ENCODE results near the gene LDHAL6B. TPM values are rescaled to one million over a fixed set of nuclear protein-coding genes. Genes with fewer than 3 reads are reported as not detected.
"Not testable (repeated sequence)": the region's sequence is repeated elsewhere in the genome, so short reads cannot be mapped to it uniquely, and the experiment has no call there.

The LDHAL6B gene
- total RNA-seq, 1 experiment from 2014 or later: not detected

- no peak for DNase-seq
- CTCF ChIA-PET: no interaction called here
- H3K4me1 ChIP-seq: no peaks in the 10 kb centered on the region
- POLR2A ChIA-PET: no interaction called here
- no peak overlapping the region for H3K4me3 ChIP-seq (ENCODE audit: low read depth, low read length)
- Mint-ChIP-seq H3K36me3 (ENCODE audit: insufficient read depth, unreplicated experiment) (peaks cover 68% of the 10 kb centered on the region), H3K27me3 (ENCODE audit: insufficient read depth, unreplicated experiment) (no peaks in the 10 kb centered on the region), H3K4me3 (ENCODE audit: unreplicated experiment) (no peak overlapping the region), H3K27ac (ENCODE audit: unreplicated experiment) (no peak overlapping the region), H3K9me3 (ENCODE audit: unreplicated experiment) (no peaks in the 10 kb centered on the region), H3K4me1 (ENCODE audit: low read depth, unreplicated experiment) (no peaks in the 10 kb centered on the region)
- H3K36me3 ChIP-seq (ENCODE audit: control insufficient read depth, insufficient read depth, low read length): no peaks in the 10 kb centered on the region; the same call in 1 of the 2 replicates
- H3K27me3 ChIP-seq (replicated peaks; ENCODE audit: control insufficient read depth, insufficient read depth, low read length): no peaks in the 10 kb centered on the region
- intact Hi-C loops (cut with micrococcal nuclease; ENCODE audit: unreplicated experiment): no loop called here
- no peaks in the 10 kb centered on the region for H3K9me3 ChIP-seq
- BruUV-seq (replicated peaks): no TSS peak
- TF ChIP-seq CTCF (IDR thresholded peaks at IDR 0.05; ENCODE audit: insufficient read depth in 1 of 2, low read depth in 1 of 2, low read length in 1 of 2, severe bottlenecking in 1 of 2, unreplicated experiment in 1 of 2): no peak
Measured at GRCh38 chr15:59158701-59159034, 48.0 kb upstream of the LDHAL6B start.

GRCh38 chr15:59159210-59159609 is 47.4 kb upstream of the LDHAL6B start:
- Histone ChIP-seq H3K4me3 (ENCODE audit: low read depth, low read length) (no peak overlapping the region), H3K4me1 (no peaks in the 10 kb centered on the region), H3K9me3 (no peaks in the 10 kb centered on the region), H3K36me3 (ENCODE audit: control insufficient read depth, insufficient read depth, low read length) (no peaks in the 10 kb centered on the region; the same call in 1 of the 2 replicates), H3K27me3 (replicated peaks; ENCODE audit: control insufficient read depth, insufficient read depth, low read length) (no peaks in the 10 kb centered on the region)
- no peak for TF ChIP-seq CTCF (IDR thresholded peaks at IDR 0.05; ENCODE audit: insufficient read depth in 1 of 2, low read depth in 1 of 2, low read length in 1 of 2, severe bottlenecking in 1 of 2, unreplicated experiment in 1 of 2)
- ChIA-PET POLR2A (no interaction called here), CTCF (no interaction called here)
- BruUV-seq (replicated peaks): no TSS peak
- no peaks in the 10 kb centered on the region for H3K27me3 Mint-ChIP-seq (ENCODE audit: insufficient read depth, unreplicated experiment)
- no peaks in the 10 kb centered on the region for H3K4me1 Mint-ChIP-seq (ENCODE audit: low read depth, unreplicated experiment)
- DNase-seq: no peak
- no peaks in the 10 kb centered on the region for H3K9me3 Mint-ChIP-seq (ENCODE audit: unreplicated experiment)
- H3K36me3 Mint-ChIP-seq (ENCODE audit: insufficient read depth, unreplicated experiment): peaks cover 66% of the 10 kb centered on the region
- intact Hi-C loops (cut with micrococcal nuclease; ENCODE audit: unreplicated experiment): no loop called here
- H3K27ac Mint-ChIP-seq (ENCODE audit: unreplicated experiment): no peak overlapping the region
- H3K4me3 Mint-ChIP-seq (ENCODE audit: unreplicated experiment): no peak overlapping the region

GRCh38 chr15:59160880-59161593 is 45.6 kb upstream of the LDHAL6B start:
- Histone ChIP-seq H3K36me3 (ENCODE audit: control insufficient read depth, insufficient read depth, low read length) (peaks cover 2% of the 10 kb centered on the region; the same call in 1 of the 2 replicates), H3K4me1 (peaks cover 8% of the 10 kb centered on the region), H3K4me3 (ENCODE audit: low read depth, low read length) (no peak overlapping the region), H3K9me3 (no peaks in the 10 kb centered on the region), H3K27me3 (replicated peaks; ENCODE audit: control insufficient read depth, insufficient read depth, low read length) (no peaks in the 10 kb centered on the region)
- H3K4me1 Mint-ChIP-seq (ENCODE audit: low read depth, unreplicated experiment): peaks cover 2% of the 10 kb centered on the region
- no peaks in the 10 kb centered on the region for H3K27me3 Mint-ChIP-seq (ENCODE audit: insufficient read depth, unreplicated experiment)
- H3K9me3 Mint-ChIP-seq (ENCODE audit: unreplicated experiment): no peaks in the 10 kb centered on the region
- POLR2A ChIA-PET: no interaction called here
- no peak overlapping the region for H3K27ac Mint-ChIP-seq (ENCODE audit: unreplicated experiment)
- BruUV-seq (replicated peaks): no TSS peak
- intact Hi-C loops (cut with micrococcal nuclease; ENCODE audit: unreplicated experiment): loop anchor here (1.0 to 10.0 kb wide), 2 partner anchors 254 to 332 kb away; no protein-coding TSS in a partner anchor
- no peak overlapping the region for H3K4me3 Mint-ChIP-seq (ENCODE audit: unreplicated experiment)
- CTCF ChIA-PET: no interaction called here
- peak in 1 of 2 experiments; percentile 44 for TF ChIP-seq CTCF (IDR thresholded peaks at IDR 0.05; ENCODE audit: insufficient read depth in 1 of 2, low read depth in 1 of 2, low read length in 1 of 2, severe bottlenecking in 1 of 2, unreplicated experiment in 1 of 2)
- peaks cover 54% of the 10 kb centered on the region for H3K36me3 Mint-ChIP-seq (ENCODE audit: insufficient read depth, unreplicated experiment)
- DNase-seq: peak; percentile 47 to 55

- CTCF ChIA-PET; H3K9me3 Mint-ChIP-seq (ENCODE audit: unreplicated experiment): not testable (repeated sequence)
- H3K36me3 Mint-ChIP-seq (ENCODE audit: insufficient read depth, unreplicated experiment): peaks cover 55% of the 10 kb centered on the region
Measured at GRCh38 chr15:59162080-59162479, 44.6 kb upstream of the LDHAL6B start.

More at GRCh38 chr15:59162080-59162479, 44.6 kb upstream of the LDHAL6B start:
- DNase-seq; H3K27me3 ChIP-seq (replicated peaks; ENCODE audit: control insufficient read depth, insufficient read depth, low read length); H3K27me3 Mint-ChIP-seq (ENCODE audit: insufficient read depth, unreplicated experiment); H3K4me1 Mint-ChIP-seq (ENCODE audit: low read depth, unreplicated experiment); BruUV-seq (replicated peaks); H3K4me3 Mint-ChIP-seq (ENCODE audit: unreplicated experiment); H3K27ac Mint-ChIP-seq (ENCODE audit: unreplicated experiment); H3K4me3 ChIP-seq (ENCODE audit: low read depth, low read length); H3K36me3 ChIP-seq (ENCODE audit: control insufficient read depth, insufficient read depth, low read length); H3K9me3 ChIP-seq: not testable (repeated sequence)
- POLR2A ChIA-PET: interaction anchor here (0.7 kb wide), 1 partner anchor 12 kb away, joined by 4 read pairs; no protein-coding TSS in a partner anchor
- H3K4me1 ChIP-seq: peaks cover 16% of the 10 kb centered on the region
- intact Hi-C loops (cut with micrococcal nuclease; ENCODE audit: unreplicated experiment): loop anchor here (10.0 kb wide), 1 partner anchor 253 kb away; no protein-coding TSS in a partner anchor
